ENCODE data around the gene COL15A1.

COL15A1 gene

DNA sequence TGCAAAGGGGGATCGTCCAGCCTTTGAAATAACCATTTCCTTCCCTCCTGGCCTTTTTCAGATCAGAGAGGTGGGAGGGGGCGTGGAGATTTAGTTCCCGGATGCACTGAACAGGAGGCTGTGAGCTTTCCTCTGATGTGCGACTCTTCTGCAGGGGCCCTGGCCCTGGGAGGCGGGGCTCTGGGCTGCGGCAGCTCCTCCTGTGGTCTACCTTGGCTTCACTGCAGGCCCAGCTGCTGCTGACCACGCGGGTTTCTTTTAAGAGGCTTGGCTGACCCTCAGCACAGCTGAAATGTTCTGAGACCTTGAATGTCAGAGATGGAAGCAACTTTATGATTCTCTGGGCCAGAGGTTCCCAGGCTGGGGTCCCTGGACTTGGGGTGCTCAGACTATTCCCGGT lies 27.0 kb upstream of the COL15A1 start:
- no peak for DNase-seq (ENCODE audit: low spot score)

DNA sequence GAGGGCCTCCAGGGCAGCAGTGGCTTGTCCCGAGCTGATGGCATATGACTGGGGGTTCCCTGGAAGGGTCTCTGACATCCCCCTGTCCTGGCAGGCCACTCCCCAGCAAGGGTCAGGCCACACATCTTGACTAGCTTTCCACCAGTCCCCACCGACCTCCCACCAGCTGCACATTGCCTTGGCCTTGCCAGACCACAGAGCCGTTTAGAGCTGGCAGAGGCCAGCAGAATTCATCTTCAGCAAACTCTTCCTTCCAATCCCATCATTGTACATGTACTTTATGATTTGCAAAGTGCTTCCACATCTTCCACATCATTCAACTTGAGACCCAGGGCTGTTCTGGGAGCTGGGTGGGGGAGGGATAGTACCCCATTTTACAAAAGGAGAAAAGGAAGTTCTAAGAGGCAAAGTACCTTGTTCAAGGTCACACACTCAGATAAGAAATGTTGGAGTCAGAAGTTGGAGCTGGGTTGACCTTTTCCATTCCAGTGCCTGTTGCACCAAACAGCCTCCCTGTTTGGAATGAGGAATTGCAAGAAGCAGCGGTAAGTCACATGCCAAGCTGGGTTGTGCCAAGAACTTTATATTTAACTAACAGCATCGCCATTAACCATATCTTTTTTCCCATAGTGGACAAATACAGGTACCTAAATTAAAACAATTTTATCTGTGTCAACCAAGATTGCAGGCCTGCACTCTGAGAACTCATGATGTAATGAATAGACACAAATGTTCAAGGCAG lies 25.8 kb upstream of the COL15A1 start:
- DNase-seq (ENCODE audit: low spot score), result no peak

GRCh38 chr9:98921732-98922131 lies 22.0 kb upstream of the COL15A1 start:
- DNase-seq (ENCODE audit: low spot score), result no peak

DNA sequence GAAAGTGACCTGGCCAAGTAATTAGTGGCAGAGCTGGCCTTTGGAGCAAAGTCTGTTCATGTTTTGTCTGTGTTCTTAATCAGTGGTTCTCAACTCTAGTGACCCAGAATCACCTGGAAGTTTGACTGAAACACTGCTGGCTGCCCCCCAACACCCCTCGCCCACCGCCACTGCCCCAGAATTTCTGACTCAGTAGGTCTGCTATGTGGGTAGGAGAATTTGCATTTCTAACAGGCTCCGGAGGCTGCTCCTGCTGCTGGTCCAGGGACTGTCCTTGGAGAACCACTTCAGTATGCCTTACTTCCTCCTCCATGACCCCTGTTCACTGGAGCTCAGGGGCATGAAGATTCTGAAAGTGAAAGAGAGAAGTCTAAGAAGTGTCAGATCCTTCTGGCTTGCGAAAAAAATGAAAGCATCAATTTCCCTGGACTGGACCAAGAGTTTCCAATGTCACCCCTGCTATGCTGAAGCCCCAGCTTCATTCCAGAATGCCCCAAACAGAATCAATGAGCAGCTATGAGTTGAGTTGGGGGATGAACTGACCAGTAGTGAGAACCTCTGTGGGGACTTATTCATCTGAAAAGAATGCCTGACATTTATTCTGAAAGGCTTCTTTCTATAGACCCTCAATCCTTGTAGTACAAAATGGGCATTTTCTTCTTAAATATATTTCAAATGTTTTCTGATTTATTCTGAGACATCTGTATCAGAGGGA lies 20.8 kb upstream of the COL15A1 start:
- no peak for DNase-seq (ENCODE audit: low spot score)

DNA sequence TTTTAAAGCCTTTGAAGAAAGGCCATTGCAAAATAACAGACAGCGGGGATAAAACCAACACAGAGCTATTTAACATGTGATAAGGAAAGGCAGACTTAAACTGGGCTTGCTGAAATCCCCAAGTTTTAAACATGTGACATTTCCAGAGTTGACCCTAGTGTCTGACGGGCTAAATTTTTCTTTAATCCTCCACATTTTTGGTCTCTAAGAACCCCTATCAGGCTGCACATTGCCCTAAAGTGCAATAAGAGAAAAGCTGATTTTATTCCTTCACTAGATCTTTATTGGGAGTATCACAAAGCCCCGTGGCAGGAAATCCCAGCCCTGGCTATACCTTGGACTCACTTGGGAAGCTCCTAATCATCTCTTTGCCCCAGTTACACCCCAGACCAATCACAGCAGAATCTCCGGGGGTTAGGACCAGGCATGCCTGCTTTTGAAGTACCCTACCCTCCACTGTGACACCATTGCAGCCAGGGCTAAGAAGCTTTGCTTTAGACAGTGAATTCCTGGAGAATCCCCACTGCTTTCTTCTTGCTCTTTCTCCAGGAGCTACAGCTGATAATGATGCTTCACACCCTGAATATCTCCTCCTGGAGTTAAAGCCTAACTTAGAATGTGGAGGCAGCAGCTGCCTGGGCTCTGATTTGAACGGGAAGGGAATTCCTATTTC lies 20.1 kb upstream of the COL15A1 start:
- no peak for DNase-seq (ENCODE audit: low spot score)

DNA sequence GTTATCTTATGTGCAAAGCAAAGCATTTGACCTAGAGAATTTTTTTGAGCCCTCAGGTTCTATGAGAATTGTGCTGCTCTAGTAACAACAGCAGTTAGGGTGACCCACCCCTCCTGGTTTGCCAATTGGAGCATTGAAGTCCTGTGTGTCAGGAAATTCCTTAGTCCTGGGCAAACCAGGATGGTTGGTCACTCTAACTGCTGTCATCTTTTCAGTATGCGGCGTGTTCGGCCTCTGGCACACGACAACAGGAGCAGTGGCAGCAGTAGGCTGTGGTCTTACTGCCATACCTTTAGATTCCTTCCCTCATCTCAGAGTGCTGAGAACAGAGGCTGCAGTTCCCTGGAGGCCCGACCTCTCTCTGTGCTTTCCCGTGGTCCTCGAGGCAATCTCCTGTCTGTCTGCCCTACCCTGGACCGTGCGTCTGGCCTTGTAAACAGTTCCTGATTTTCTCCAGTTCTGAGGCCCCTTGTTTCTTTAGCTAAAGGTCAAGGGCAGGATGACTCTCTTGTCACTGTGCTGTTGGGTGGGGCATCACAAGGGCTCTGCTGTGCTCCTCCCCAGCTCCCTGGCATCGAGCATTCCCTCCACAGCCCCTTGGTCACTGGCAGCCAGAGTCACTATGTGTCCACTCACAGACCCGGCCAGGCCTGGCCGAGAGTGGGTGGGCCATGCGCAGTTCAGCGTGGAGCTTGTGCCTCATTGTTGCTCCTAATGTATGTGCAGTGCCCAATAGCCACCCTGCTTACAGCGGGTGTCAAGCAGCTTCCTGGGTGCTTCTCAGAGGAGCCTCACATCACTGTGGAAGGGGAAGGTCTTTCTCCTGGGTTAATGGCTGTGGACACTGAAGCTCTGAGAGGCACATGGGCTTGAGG lies 18.5 kb upstream of the COL15A1 start:
- no peak for DNase-seq (ENCODE audit: low spot score)

DNA sequence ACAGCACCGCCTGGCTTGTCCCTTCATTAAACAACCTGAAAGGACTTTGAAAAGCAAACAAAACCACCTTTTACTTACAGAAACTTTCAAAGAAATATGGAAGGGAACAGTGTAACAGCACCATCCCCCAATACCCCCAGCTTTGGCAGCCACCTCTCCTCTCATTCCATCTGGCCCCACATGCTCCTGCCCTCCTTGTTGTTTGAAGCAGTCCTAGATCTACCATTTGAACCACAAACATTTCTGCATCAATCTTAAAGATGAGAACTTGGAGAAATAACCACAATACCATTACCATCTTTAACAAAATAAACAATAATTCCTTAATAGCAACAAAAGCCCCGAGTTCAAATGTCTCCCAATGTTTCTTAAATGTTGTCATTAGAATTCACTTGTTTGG lies 17.8 kb upstream of the COL15A1 start:
- DNase-seq (ENCODE audit: low spot score), result no peak

GRCh38 chr9:98927724-98928123 lies 16.0 kb upstream of the COL15A1 start:
- DNase-seq (ENCODE audit: low spot score), result no peak

- no peak for DNase-seq (ENCODE audit: low spot score)
Measured at GRCh38 chr9:98929071-98929470, 14.6 kb upstream of the COL15A1 start.

DNA sequence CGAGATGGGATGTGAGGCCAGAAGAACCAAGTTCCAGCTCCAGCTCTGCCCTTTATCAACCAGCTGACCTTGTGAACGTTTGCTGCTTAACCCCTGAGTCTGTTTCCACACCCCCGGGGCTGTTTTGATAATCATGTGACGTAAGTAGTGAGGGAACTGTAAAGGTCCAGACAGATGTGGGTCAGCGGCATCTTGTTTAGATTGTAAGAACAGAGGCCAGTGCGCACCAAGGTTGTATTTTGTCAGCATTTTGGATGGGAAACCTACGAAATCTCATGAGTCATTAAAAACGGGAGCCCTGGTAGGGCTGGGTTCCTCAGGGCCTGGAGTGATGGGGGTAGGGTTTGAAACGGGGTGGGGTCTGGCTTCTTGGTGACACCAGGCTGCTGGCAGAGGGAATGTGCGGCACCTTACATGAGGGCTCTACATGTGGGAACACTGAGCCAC lies 13.8 kb upstream of the COL15A1 start:
- no peak for DNase-seq (ENCODE audit: low spot score)

DNA sequence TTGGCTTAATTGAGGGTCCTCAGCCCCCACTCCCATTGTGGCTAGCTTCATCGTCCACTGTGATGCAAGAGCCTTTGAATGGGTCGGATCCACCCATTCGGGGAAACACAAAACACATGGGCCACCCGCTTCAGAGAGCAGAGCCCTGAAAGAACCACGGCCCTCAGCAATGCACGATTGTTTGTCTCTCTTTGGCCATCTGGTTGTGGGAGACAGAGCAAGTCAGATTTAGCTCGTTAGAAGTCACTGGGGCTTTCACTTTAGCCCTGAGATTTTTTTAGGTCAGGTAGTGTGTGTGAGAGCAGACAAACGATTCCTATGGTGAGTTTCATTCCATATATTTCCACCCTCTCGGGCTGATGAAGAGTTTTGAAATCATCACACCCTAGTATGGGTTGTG lies 12.9 kb upstream of the COL15A1 start:
- no peak for DNase-seq (ENCODE audit: low spot score)

GRCh38 chr9:98931600-98932389 lies 11.9 kb upstream of the COL15A1 start:
- no peak for DNase-seq (ENCODE audit: low spot score)

GRCh38 chr9:98933185-98933584 lies 10.5 kb upstream of the COL15A1 start:
- no peak for DNase-seq (ENCODE audit: low spot score)

GRCh38 chr9:98933890-98934289 lies 9.8 kb upstream of the COL15A1 start:
- no peak for DNase-seq (ENCODE audit: low spot score)

DNA sequence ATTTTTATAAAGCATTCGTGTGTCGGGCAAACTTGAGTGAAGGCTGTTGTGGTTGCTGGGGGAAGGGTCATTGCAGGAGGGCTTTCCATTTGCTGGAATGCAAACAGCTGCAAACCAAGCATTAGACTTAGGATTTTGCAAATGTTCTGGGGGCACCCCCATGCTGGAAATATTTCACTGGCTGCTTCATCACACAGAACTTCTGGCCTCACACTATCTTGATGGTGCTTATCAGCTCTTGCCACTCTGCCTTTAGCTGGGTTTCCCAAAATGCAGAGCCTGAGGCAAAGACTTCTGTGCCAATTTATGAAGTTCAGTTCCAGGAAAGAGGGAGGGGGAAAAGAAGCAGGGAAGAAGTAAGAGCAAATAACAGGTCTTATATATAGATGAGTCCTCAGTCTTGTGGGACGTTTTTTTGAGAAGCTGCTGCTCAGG lies 8.6 kb upstream of the COL15A1 start:
- no peak for DNase-seq (ENCODE audit: low spot score)

GRCh38 chr9:98940276-98940675 lies 3.4 kb upstream of the COL15A1 start:
- no peak for DNase-seq (ENCODE audit: low spot score)

DNA sequence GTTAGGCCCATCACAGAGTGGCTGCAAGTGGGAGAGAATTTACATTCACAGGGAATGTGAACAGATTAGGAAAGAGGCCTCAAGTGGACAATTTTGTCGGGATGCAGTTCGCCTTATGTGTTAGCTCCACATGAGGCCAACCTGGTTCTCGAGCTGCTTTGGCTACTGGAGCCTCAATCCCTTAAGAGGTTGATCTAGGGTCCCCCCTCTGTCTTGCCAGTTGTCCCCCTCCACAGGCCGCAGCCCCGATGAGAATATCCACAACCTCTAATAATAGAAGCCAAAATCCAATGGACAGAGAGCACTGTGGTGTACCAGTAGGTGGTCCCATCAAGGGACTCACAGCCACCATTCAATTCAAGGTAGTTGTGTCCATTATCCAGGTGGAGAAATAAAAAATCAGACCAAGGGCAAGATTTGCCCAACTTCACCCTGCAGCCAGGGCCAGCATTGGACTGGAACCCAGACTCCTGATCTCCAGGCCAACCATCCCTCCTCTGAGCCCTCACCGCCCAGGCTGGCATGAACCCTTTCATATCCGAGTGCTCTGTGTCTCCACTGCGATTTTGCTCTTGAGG lies 1.7 kb upstream of the COL15A1 start:
- DNase-seq (ENCODE audit: low spot score), result no peak

DNA sequence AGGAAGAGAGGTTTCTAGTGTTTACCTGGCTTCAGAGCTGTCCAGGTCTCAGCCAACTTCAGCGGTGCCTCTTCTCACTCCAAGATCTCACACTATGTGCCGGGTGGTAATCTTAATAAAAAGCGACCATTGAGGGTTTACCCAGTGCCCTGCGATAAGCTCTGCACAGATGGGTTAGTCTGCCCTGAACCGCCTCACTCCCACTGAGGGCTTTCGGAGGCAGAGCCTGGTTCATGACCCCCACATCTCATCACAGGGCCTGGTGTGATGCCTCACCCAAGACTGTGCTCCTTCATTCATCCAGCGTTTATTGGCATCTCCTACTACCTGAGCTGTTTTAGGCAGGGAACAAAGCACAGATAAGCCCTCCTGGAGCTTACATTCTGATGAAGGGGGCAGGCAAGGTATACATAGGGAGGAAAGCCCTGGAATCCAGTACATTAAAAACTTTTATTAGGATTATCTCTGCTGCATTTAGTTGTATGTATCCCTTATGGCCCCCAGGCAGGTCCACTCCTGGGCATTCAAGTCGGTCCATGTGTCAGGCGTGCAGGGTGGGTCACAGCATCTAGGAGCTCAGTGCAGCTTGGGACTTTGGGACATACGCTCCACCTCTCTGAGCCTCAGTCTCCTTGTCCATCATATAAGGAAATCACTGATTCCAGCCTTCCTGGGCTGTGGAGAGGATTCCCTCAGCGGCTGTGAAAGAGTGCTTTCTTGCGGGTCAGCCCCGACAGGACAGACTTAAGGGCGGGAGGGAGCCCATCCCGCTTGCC lies 613 bp upstream of the COL15A1 start:
- no peak for DNase-seq (ENCODE audit: low spot score)

- DNase-seq (ENCODE audit: low spot score), result no peak
Measured at GRCh38 chr9:98944057-98944733, 488 bp downstream of the COL15A1 start.

DNA sequence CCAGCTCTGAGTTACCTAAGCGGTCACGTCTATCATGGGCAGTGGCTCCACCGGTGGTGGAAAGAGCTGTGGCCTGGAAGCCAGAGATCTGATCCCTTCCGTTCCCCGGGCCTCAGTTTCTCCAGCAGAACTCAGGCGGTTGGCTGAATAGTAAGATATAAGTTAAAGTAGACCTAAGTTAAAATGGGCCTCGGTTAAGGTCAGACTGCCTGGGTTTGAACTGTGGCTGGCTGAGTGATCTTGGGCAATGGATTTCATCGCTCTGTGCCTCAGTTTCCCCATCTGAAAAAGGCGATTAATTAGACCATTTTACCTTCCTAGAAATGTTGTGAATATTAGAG lies 997 bp downstream of the COL15A1 start:
- no peak for DNase-seq (ENCODE audit: low spot score)
